ENCODE data around the gene PLEKHN1.

Gene PLEKHN1

GRCh38 chr1:971751-972506 lies 5.6 kb downstream of the PLEKHN1 start:
- no peaks in the 10 kb centered on the region for H3K36me3 ChIP-seq (ENCODE audit: insufficient read depth, insufficient read length, low read length)
- DNase-seq (ENCODE audit: low read depth, low spot score) = no peak
- H3K4me1 ChIP-seq (ENCODE audit: insufficient read depth, insufficient read length) = peaks cover 10% of the 10 kb centered on the region
- peaks cover 18% of the 10 kb centered on the region for H3K27me3 ChIP-seq (ENCODE audit: insufficient read depth, insufficient read length)
- TF ChIP-seq SUZ12 (IDR thresholded peaks at IDR 0.05; ENCODE audit: extremely low read depth, insufficient read depth, insufficient read length) (no peak), YY1 (IDR thresholded peaks at IDR 0.05; ENCODE audit: insufficient read depth, insufficient read length) (no peak), ZNF274 (IDR thresholded peaks at IDR 0.05; ENCODE audit: low read depth, low read length) (no peak)
- H3K4me3 ChIP-seq (ENCODE audit: insufficient read length, low read depth) = no peak overlapping the region
- no peaks in the 10 kb centered on the region for H3K9me3 ChIP-seq (ENCODE audit: insufficient read depth, low read length)
- no peak overlapping the region for H3K9ac ChIP-seq (ENCODE audit: insufficient read length, low read depth)

GRCh38 chr1:972726-973458 lies 6.6 kb downstream of the PLEKHN1 start:
- peaks cover 13% of the 10 kb centered on the region for H3K27me3 ChIP-seq (ENCODE audit: insufficient read depth, insufficient read length)

GRCh38 chr1:973459-974292 lies 7.4 kb downstream of the PLEKHN1 start:
- H3K9ac ChIP-seq (ENCODE audit: insufficient read length, low read depth) = no peak overlapping the region
- H3K27me3 ChIP-seq (ENCODE audit: insufficient read depth, insufficient read length) = peaks cover 9% of the 10 kb centered on the region
- no peak for DNase-seq (ENCODE audit: low read depth, low spot score)
- H3K4me3 ChIP-seq (ENCODE audit: insufficient read length, low read depth) = no peak overlapping the region
- TF ChIP-seq SUZ12 (IDR thresholded peaks at IDR 0.05; ENCODE audit: extremely low read depth, insufficient read depth, insufficient read length) = no peak
- H3K36me3 ChIP-seq (ENCODE audit: insufficient read depth, insufficient read length, low read length) = no peaks in the 10 kb centered on the region
- peaks cover 6% of the 10 kb centered on the region for H3K4me1 ChIP-seq (ENCODE audit: insufficient read depth, insufficient read length)
- no peaks in the 10 kb centered on the region for H3K9me3 ChIP-seq (ENCODE audit: insufficient read depth, low read length)

More at GRCh38 chr1:972726-973458, 6.6 kb downstream of the PLEKHN1 start:
- Histone ChIP-seq H3K9ac (ENCODE audit: insufficient read length, low read depth) (no peak overlapping the region), H3K4me3 (ENCODE audit: insufficient read length, low read depth) (no peak overlapping the region), H3K36me3 (ENCODE audit: insufficient read depth, insufficient read length, low read length) (no peaks in the 10 kb centered on the region), H3K4me1 (ENCODE audit: insufficient read depth, insufficient read length) (peaks cover 6% of the 10 kb centered on the region), H3K9me3 (ENCODE audit: insufficient read depth, low read length) (no peaks in the 10 kb centered on the region)
- no peak for TF ChIP-seq SUZ12 (IDR thresholded peaks at IDR 0.05; ENCODE audit: extremely low read depth, insufficient read depth, insufficient read length)
- no peak for DNase-seq (ENCODE audit: low read depth, low spot score)

- peaks cover 6% of the 10 kb centered on the region for H3K4me1 ChIP-seq (ENCODE audit: insufficient read depth, insufficient read length)
- H3K9ac ChIP-seq (ENCODE audit: insufficient read length, low read depth) = no peak overlapping the region
- no peaks in the 10 kb centered on the region for H3K36me3 ChIP-seq (ENCODE audit: insufficient read depth, insufficient read length, low read length)
- DNase-seq (ENCODE audit: low read depth, low spot score) = no peak
- TF ChIP-seq SUZ12 (IDR thresholded peaks at IDR 0.05; ENCODE audit: extremely low read depth, insufficient read depth, insufficient read length) = no peak
- no peak for TF ChIP-seq YY1 (IDR thresholded peaks at IDR 0.05; ENCODE audit: insufficient read depth, insufficient read length)
- no peak for TF ChIP-seq ZNF274 (IDR thresholded peaks at IDR 0.05; ENCODE audit: low read depth, low read length)
- H3K27me3 ChIP-seq (ENCODE audit: insufficient read depth, insufficient read length) = peaks cover 4% of the 10 kb centered on the region
- H3K9me3 ChIP-seq (ENCODE audit: insufficient read depth, low read length) = no peaks in the 10 kb centered on the region
- no peak overlapping the region for H3K4me3 ChIP-seq (ENCODE audit: insufficient read length, low read depth)
Observed at GRCh38 chr1:974293-974640, 8.0 kb downstream of the PLEKHN1 start.

GRCh38 chr1:974687-975328 lies 8.5 kb downstream of the PLEKHN1 start:
- no peak overlapping the region for H3K4me3 ChIP-seq (ENCODE audit: insufficient read length, low read depth)
- H3K27me3 ChIP-seq (ENCODE audit: insufficient read depth, insufficient read length) = no peaks in the 10 kb centered on the region
- H3K9ac ChIP-seq (ENCODE audit: insufficient read length, low read depth) = no peak overlapping the region
- no peaks in the 10 kb centered on the region for H3K9me3 ChIP-seq (ENCODE audit: insufficient read depth, low read length)
- TF ChIP-seq SUZ12 (IDR thresholded peaks at IDR 0.05; ENCODE audit: extremely low read depth, insufficient read depth, insufficient read length) = no peak
- no peak for TF ChIP-seq YY1 (IDR thresholded peaks at IDR 0.05; ENCODE audit: insufficient read depth, insufficient read length)
- no peak for TF ChIP-seq ZNF274 (IDR thresholded peaks at IDR 0.05; ENCODE audit: low read depth, low read length)
- peaks cover 6% of the 10 kb centered on the region for H3K4me1 ChIP-seq (ENCODE audit: insufficient read depth, insufficient read length)
- no peak for DNase-seq (ENCODE audit: low read depth, low spot score)
- no peaks in the 10 kb centered on the region for H3K36me3 ChIP-seq (ENCODE audit: insufficient read depth, insufficient read length, low read length)

GRCh38 chr1:975365-975764 lies 9.1 kb downstream of the PLEKHN1 start:
- TF ChIP-seq ZNF274 (IDR thresholded peaks at IDR 0.05; ENCODE audit: low read depth, low read length) = no peak
- no peak for TF ChIP-seq SUZ12 (IDR thresholded peaks at IDR 0.05; ENCODE audit: extremely low read depth, insufficient read depth, insufficient read length)
- TF ChIP-seq YY1 (IDR thresholded peaks at IDR 0.05; ENCODE audit: insufficient read depth, insufficient read length) = no peak
- Histone ChIP-seq H3K36me3 (ENCODE audit: insufficient read depth, insufficient read length, low read length) (no peaks in the 10 kb centered on the region), H3K4me1 (ENCODE audit: insufficient read depth, insufficient read length) (peaks cover 3% of the 10 kb centered on the region), H3K4me3 (ENCODE audit: insufficient read length, low read depth) (no peak overlapping the region), H3K27me3 (ENCODE audit: insufficient read depth, insufficient read length) (no peaks in the 10 kb centered on the region), H3K9me3 (ENCODE audit: insufficient read depth, low read length) (no peaks in the 10 kb centered on the region), H3K9ac (ENCODE audit: insufficient read length, low read depth) (no peak overlapping the region)
- DNase-seq (ENCODE audit: low read depth, low spot score) = no peak

Data from NT2/D1 (cell line).